RWPE2 (cell line): ENCODE results near the gene CAPN10.

Source experiments
- ATAC-seq: fragments of 200-7000 bp; cut with Tn5 transposase; 3 replicates; pipeline ENCODE4 v1.9.1; 2021; ENCODE audit warnings: low read depth
- DNase-seq: peaks from one replicate; pipeline ENCODE4 v3.0.0-alpha.2; 2020; ENCODE audit warnings: low spot score
- H3K27ac ChIP-seq: fragments of 450-650 bp; 2 replicates; pipeline ENCODE4 v1.5.1; 2017; ENCODE audit warnings: mild to moderate bottlenecking; ENCODE audit not compliant: poor library complexity, severe bottlenecking
- H3K27me3 ChIP-seq: fragments of 250-450 bp; sonication (Bioruptor Pico); 2 replicates; pipeline ENCODE4 v1.5.1; 2021; ENCODE audit warnings: mild to moderate bottlenecking, moderate library complexity; ENCODE audit not compliant: insufficient read depth, poor library complexity, severe bottlenecking
- H3K36me3 ChIP-seq: fragments of 250-450 bp; sonication (Bioruptor Pico); 2 replicates; pipeline ENCODE4 v1.5.1; 2020; ENCODE audit warnings: low read depth, mild to moderate bottlenecking, moderate library complexity
- H3K4me1 ChIP-seq: fragments of 250-450 bp; sonication (Bioruptor Pico); 2 replicates; pipeline ENCODE4 v1.5.1; 2021; ENCODE audit warnings: mild to moderate bottlenecking, moderate library complexity; ENCODE audit not compliant: insufficient read depth, poor library complexity, severe bottlenecking
- H3K4me3 ChIP-seq: fragments of 250-450 bp; sonication (Bioruptor Pico); 2 replicates; pipeline ENCODE4 v1.5.1; 2021; ENCODE audit warnings: mild to moderate bottlenecking, moderate library complexity; ENCODE audit not compliant: severe bottlenecking
- H3K9me3 ChIP-seq: fragments of 250-450 bp; sonication (Bioruptor Pico); 2 replicates; pipeline ENCODE4 v1.5.1; 2021; ENCODE audit warnings: mild to moderate bottlenecking, moderate library complexity; ENCODE audit not compliant: severe bottlenecking
- CTCF ChIP-seq: fragments of 450-650 bp; IDR thresholded peaks from one replicate; pipeline ENCODE4 v1.5.1; 2017; ENCODE audit warnings: mild to moderate bottlenecking, moderate library complexity; ENCODE audit not compliant: poor library complexity, severe bottlenecking

The CAPN10 gene

GRCh38 chr2:240564561-240565332 lies 21.8 kb upstream of the CAPN10 start:
- Histone ChIP-seq H3K27ac (peak overlapping the region; percentile 87), H3K36me3 (no peaks in the 10 kb centered on the region), H3K4me3 (no peak overlapping the region), H3K9me3 (no peaks in the 10 kb centered on the region), H3K4me1 (peaks cover 28% of the 10 kb centered on the region), H3K27me3 (no peaks in the 10 kb centered on the region)
- no peak for TF ChIP-seq CTCF
- peak; percentile 29 for DNase-seq
- no peak for ATAC-seq

- DNase-seq = peak; percentile 77
- H3K4me1 ChIP-seq = peaks cover 28% of the 10 kb centered on the region
- no peaks in the 10 kb centered on the region for H3K9me3 ChIP-seq
- peak; percentile 30 for ATAC-seq
- no peaks in the 10 kb centered on the region for H3K36me3 ChIP-seq
- peak overlapping the region; percentile 5 for H3K4me3 ChIP-seq
- H3K27ac ChIP-seq = peak overlapping the region; percentile 87
- no peaks in the 10 kb centered on the region for H3K27me3 ChIP-seq
- TF ChIP-seq CTCF = no peak
Observed at GRCh38 chr2:240565333-240566202, 21.0 kb upstream of the CAPN10 start.

GRCh38 chr2:240566203-240567136 lies 20.1 kb upstream of the CAPN10 start:
- TF ChIP-seq CTCF = peak; percentile 96
- no peaks in the 10 kb centered on the region for H3K27me3 ChIP-seq
- no peaks in the 10 kb centered on the region for H3K36me3 ChIP-seq
- DNase-seq (peak; percentile 94), ATAC-seq (peak; percentile 74)
- peaks cover 27% of the 10 kb centered on the region for H3K4me1 ChIP-seq
- peak overlapping the region; percentile 87 for H3K27ac ChIP-seq
- no peaks in the 10 kb centered on the region for H3K9me3 ChIP-seq
- H3K4me3 ChIP-seq = peak overlapping the region; percentile 88

GRCh38 chr2:240567137-240567871 lies 19.2 kb upstream of the CAPN10 start:
- no peaks in the 10 kb centered on the region for H3K9me3 ChIP-seq
- H3K4me1 ChIP-seq = peaks cover 19% of the 10 kb centered on the region
- ATAC-seq = no peak; the same call in 2 of the 3 replicates
- peak overlapping the region; percentile 88 for H3K4me3 ChIP-seq
- DNase-seq = peak; percentile 55
- no peak for TF ChIP-seq CTCF
- H3K36me3 ChIP-seq = no peaks in the 10 kb centered on the region
- H3K27me3 ChIP-seq = no peaks in the 10 kb centered on the region
- H3K27ac ChIP-seq = peak overlapping the region; percentile 87
